Fibroblast of mammary gland (primary cell): Measurements from ENCODE around the gene C17orf107.

ENCODE experiments used
- DNase-seq: peaks from one replicate; pipeline ENCODE4 v3.0.0-alpha.2; 2010; ENCODE audit warnings: low read depth
- H3K4me3 ChIP-seq: 2 replicates; pipeline ENCODE4 v1.5.1; 2011; ENCODE audit warnings: low read depth, mild to moderate bottlenecking, low read length, moderate library complexity; ENCODE audit not compliant: control insufficient read depth
- TF ChIP-seq, protein P1 (sequence below): conservative IDR thresholded peaks from 2 replicates; pipeline ENCODE4 v1.5.1; 2011; ENCODE audit warnings: low read depth, low read length, inconsistent platforms; ENCODE audit not compliant: control insufficient read depth, insufficient read depth

Gene C17orf107

GRCh38 chr17:4949321-4950074 is 50.2 kb downstream of the C17orf107 start:
- TF ChIP-seq, protein P1, sequence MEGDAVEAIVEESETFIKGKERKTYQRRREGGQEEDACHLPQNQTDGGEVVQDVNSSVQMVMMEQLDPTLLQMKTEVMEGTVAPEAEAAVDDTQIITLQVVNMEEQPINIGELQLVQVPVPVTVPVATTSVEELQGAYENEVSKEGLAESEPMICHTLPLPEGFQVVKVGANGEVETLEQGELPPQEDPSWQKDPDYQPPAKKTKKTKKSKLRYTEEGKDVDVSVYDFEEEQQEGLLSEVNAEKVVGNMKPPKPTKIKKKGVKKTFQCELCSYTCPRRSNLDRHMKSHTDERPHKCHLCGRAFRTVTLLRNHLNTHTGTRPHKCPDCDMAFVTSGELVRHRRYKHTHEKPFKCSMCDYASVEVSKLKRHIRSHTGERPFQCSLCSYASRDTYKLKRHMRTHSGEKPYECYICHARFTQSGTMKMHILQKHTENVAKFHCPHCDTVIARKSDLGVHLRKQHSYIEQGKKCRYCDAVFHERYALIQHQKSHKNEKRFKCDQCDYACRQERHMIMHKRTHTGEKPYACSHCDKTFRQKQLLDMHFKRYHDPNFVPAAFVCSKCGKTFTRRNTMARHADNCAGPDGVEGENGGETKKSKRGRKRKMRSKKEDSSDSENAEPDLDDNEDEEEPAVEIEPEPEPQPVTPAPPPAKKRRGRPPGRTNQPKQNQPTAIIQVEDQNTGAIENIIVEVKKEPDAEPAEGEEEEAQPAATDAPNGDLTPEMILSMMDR, result no peak
- H3K4me3 ChIP-seq, result peak overlapping the region; percentile 62
- peak; percentile 59 for DNase-seq

- TF ChIP-seq, protein P1, result no peak
- peak overlapping the region; percentile 29 for H3K4me3 ChIP-seq
- DNase-seq, result no peak
Observed at GRCh38 chr17:4950075-4950745, 50.9 kb downstream of the C17orf107 start.

DNA sequence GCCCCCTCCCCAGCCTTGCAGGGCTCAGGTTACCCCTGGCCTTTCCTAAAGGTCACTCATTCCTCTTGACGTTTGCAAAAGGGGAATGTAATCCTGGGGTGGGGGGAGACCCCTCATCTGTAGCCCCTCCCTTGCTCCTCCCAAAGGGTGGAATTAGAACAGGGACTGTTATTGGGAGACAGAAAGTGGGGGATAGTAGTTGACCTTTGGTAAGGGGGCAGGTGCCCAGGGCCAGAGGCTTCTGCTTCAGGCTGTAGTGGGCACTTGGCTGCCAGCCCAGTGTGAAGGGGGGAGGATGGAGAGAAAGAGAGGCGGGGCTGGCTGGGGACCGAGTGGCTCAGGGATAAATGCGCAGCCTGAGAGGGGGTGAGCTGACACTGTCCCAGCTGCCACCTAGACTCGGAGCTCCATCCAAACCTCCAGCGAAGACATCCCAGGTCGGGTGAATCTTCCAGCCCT is 51.4 kb downstream of the C17orf107 start, which contains the start of gene ENO3:
TSS of gene ENO3 (plus strand) at position 374 of the 459 bp plus-strand sequence. CDS start 711 bp downstream, outside the sequence.
- TF ChIP-seq, protein P1, result no peak
- DNase-seq, result no peak
- H3K4me3 ChIP-seq, result peak within 1 kb of the TSS; percentile 29

- H3K4me3 ChIP-seq, result no peak overlapping the region
- TF ChIP-seq, protein P1, result no peak
- no peak for DNase-seq
Observed at GRCh38 chr17:4951486-4951885, 52.1 kb downstream of the C17orf107 start.
